Heart left ventricle (tissue), 16 donors: ENCODE data around the gene PHC3. TPM values are rescaled to one million over a fixed set of nuclear protein-coding genes. Genes with fewer than 3 reads are reported as not detected.

Experiments used
- ATAC-seq, 4 donors: fragments of 200-7000 bp; cut with Tn5 transposase; one replicate each; pipeline ENCODE4 v1.9.1; 2020 to 2022; ENCODE audit warnings: moderate library complexity in 4 of 4, mild to moderate bottlenecking in 3 of 4, moderate number of reproducible peaks in 1 of 4
- DNase-seq, 5 donors: peaks; one replicate each; pipeline ENCODE4 v3.0.0-alpha.2; 2020
- H3K27ac ChIP-seq, 12 donors: fragments of 200-600 bp; sonication (generic) in 4 of 12; one replicate each; pipeline versions ENCODE4 v1.5.0 to v1.8.0; 2016 to 2022; ENCODE audit warnings: mild to moderate bottlenecking in 2 of 12
- H3K27me3 ChIP-seq, 9 donors: fragments of 200-600 bp; sonication (generic) in 2 of 9; one replicate each; pipeline versions ENCODE4 v1.5.1 to v1.8.0; 2016 to 2022; ENCODE audit warnings: mild to moderate bottlenecking in 3 of 9
- H3K36me3 ChIP-seq, 9 donors: fragments of 200-600 bp; sonication (generic) in 2 of 9; one replicate each; pipeline versions ENCODE4 v1.5.0 to v1.8.0; 2018 to 2022; ENCODE audit warnings: mild to moderate bottlenecking in 2 of 9
- H3K4me1 ChIP-seq, 12 donors: fragments of 200-600 bp; sonication (generic) in 4 of 12; one replicate each; pipeline versions ENCODE4 v1.5.0 to v1.8.0; 2016 to 2022; ENCODE audit warnings: mild to moderate bottlenecking in 3 of 12
- H3K4me3 ChIP-seq, 12 donors: fragments of 200-600 bp; sonication (generic) in 4 of 12; one replicate each; pipeline versions ENCODE4 v1.5.0 to v1.8.0; 2017 to 2022; ENCODE audit warnings: mild to moderate bottlenecking in 9 of 12, moderate library complexity in 4 of 12
- H3K9me3 ChIP-seq, 12 donors: fragments of 200-600 bp; sonication (generic) in 4 of 12; one replicate each; pipeline versions ENCODE4 v1.5.0 to v1.8.0; 2016 to 2022; ENCODE audit warnings: mild to moderate bottlenecking in 1 of 12
- CTCF ChIP-seq, 12 donors: fragments of 200-600 bp; sonication (generic) in 4 of 12; IDR thresholded peaks; one replicate each; pipeline versions ENCODE4 v1.5.0 to v1.8.0; 2018 to 2022; ENCODE audit warnings: antibody characterized with exemption in 12 of 12, mild to moderate bottlenecking in 5 of 12
- POLR2A ChIP-seq, 2 donors: fragments of 450-650 bp; IDR thresholded peaks; one replicate each; pipeline ENCODE4 v1.6.1; 2017; ENCODE audit warnings: antibody characterized with exemption in 2 of 2, mild to moderate bottlenecking in 2 of 2, moderate library complexity in 2 of 2
- WGBS, 4 donors: extraction: QIAGEN DNeasy Blood & Tissue Kit in 2 of 4; methylation state at CpG; one replicate each; pipeline versions ENCODE4 v1.1.5 to v1.1.7; 2013 to 2018; 5-methylcytosine and 5-hydroxymethylcytosine counted together
- intact Hi-C, 10 donors: fragments of 100-400 bp; cut with DNase I; formaldehyde crosslinking; loops; one replicate each; pipeline versions ENCODE4 v1.11.1 to v1.14.2; 2022
- polyA plus RNA-seq, 2 donors: library from polyadenylated mRNA; stranded (reverse); fragments of 200-250 nt; gene quantifications; one replicate each; pipeline ENCODE4 v1.2.3, GENCODE V29; 2013
- total RNA-seq, 9 donors: library from RNA; depleted of rRNA in 2 of 9; stranded (reverse); fragments of >200 nt in 2 of 9; fragmentation: NEBNext Ultra II Directional in 3 of 9; extraction: Animal tissue kit (Norgen Biotek cat#: 25700) in 3 of 9; gene quantifications; one replicate each; pipeline versions ENCODE4 v1.1.0 to v1.2.4, GENCODE V29; 2016 to 2023
- donor health status: ischemic (EF 13 %, LVEDD 7.1; RV severe dilation, severe dysfunction).
- donor health status: healthy with polysubstance abuse.
- donor health status: DM: no; HTN: yes; CAD: no.
- donor health status: DM: no; HTN: no; CAD: no.
- donor health status: ischemic (EF 25% LVEDD 6.9; RV normal size, moderate dysfunction).
- donor health status: ischemic (EF 25% LVEDD 5.7; RV mildly dilated, moderate dysfunction).
- donor health status: healthy.
- donor health status: DM: yes; HTN: yes; CAD: no.
- donor health status: ischemic (EF 35%, LVEDD 5.7; RV mildly dilated, moderate dysfunction).
- donor health status: nonischemic (EF 11% LVEDD 7.7; RV severe dilation, severe dysfunction).
- donor health status: DM: yes; HTN: yes; CAD: no.
- donor health status: PGD.
- donor health status: ischemic (EF 29% LVEDD 5.4; RV normal size, mild dysfunction).
- donor health status: nonischemic (EF 23%, LVEDD 6.1; RV moderate dilation, normal function).

The PHC3 gene
- total and polyA plus RNA-seq, 11 donors = 5.7 to 83.8 (median 42.4) TPM

GRCh38 chr3:170047133-170047404, 134.5 kb downstream of the PHC3 start:
- H3K36me3 ChIP-seq = no peaks in the 10 kb centered on the region
- no peak for DNase-seq
- 95 to 99% (median 95%) methylated on average over 3 of the region's 3 CpGs for WGBS, 4 donors

GRCh38 chr3:170046269-170047132, 135.0 kb downstream of the PHC3 start:
- Histone ChIP-seq H3K4me1 (peaks cover 0 to 10% (median 1%) of the 10 kb centered on the region in 12 donors), H3K4me3 (no peak overlapping the region), H3K27me3 (peaks cover 0 to 4% (median 0%) of the 10 kb centered on the region in 9 donors), H3K27ac (no peak overlapping the region), H3K9me3 (no peaks in the 10 kb centered on the region), H3K36me3 (no peaks in the 10 kb centered on the region)
- DNase-seq (no peak), ATAC-seq (no peak)
- intact Hi-C loops = loop anchor here in 1 of 10 donors (10.0 kb wide), 1 partner anchor 182 kb away; the partner anchor contains the start of gene LRRC31
- TF ChIP-seq POLR2A (IDR thresholded peaks at IDR 0.05) (no peak), CTCF (IDR thresholded peaks at IDR 0.05) (no peak)
- WGBS, 4 donors = 81 to 88% (median 84%) methylated on average over 5 of the region's 5 CpGs

More at GRCh38 chr3:170047133-170047404, 134.5 kb downstream of the PHC3 start:
- Histone ChIP-seq H3K27me3 (no peaks in the 10 kb centered on the region), H3K4me1 (peaks cover 0 to 10% (median 1%) of the 10 kb centered on the region in 12 donors), H3K9me3 (no peaks in the 10 kb centered on the region), H3K27ac (no peak overlapping the region), H3K4me3 (no peak overlapping the region)
- intact Hi-C loops = loop anchor here in 1 of 10 donors (10.0 kb wide), 1 partner anchor 182 kb away; the partner anchor contains the start of gene LRRC31
- TF ChIP-seq CTCF (IDR thresholded peaks at IDR 0.05) = no peak
- TF ChIP-seq POLR2A (IDR thresholded peaks at IDR 0.05) = no peak
- no peak for ATAC-seq

- no peak for DNase-seq
- TF ChIP-seq POLR2A (IDR thresholded peaks at IDR 0.05) = no peak
- no peak for TF ChIP-seq CTCF (IDR thresholded peaks at IDR 0.05)
- peak in 1 of 4 donors; percentile 29 for ATAC-seq
- WGBS, 4 donors = 78 to 85% (median 81%) methylated on average over 8 of the region's 8 CpGs
- H3K36me3 ChIP-seq = no peaks in the 10 kb centered on the region
- H3K27me3 ChIP-seq = peaks cover 0 to 4% (median 0%) of the 10 kb centered on the region in 9 donors
- H3K4me3 ChIP-seq = peak overlapping the region in 1 of 12 donors; percentile 7
- intact Hi-C loops = loop anchor here in 1 of 10 donors (10.0 kb wide), 1 partner anchor 180 kb away; the partner anchor contains the start of gene LRRC31
- H3K4me1 ChIP-seq = peaks cover 0 to 10% (median 1%) of the 10 kb centered on the region in 12 donors
- H3K9me3 ChIP-seq = no peaks in the 10 kb centered on the region
- peak overlapping the region in 1 of 12 donors; percentile 92 for H3K27ac ChIP-seq
Measured at GRCh38 chr3:170044795-170045244, 136.7 kb downstream of the PHC3 start.

GRCh38 chr3:170044271-170044670, 137.3 kb downstream of the PHC3 start:
- Histone ChIP-seq H3K36me3 (no peaks in the 10 kb centered on the region), H3K4me3 (peak overlapping the region in 1 of 12 donors; percentile 7), H3K4me1 (peaks cover 0 to 10% (median 0%) of the 10 kb centered on the region in 12 donors), H3K27ac (peak overlapping the region in 1 of 12 donors; percentile 92), H3K27me3 (peaks cover 0 to 5% (median 0%) of the 10 kb centered on the region in 9 donors), H3K9me3 (no peaks in the 10 kb centered on the region)
- DNase-seq = no peak
- ATAC-seq = peak in 1 of 4 donors; percentile 30
- WGBS, 4 donors = 83 to 91% (median 90%) methylated on average over 8 of the region's 8 CpGs
- no peak for TF ChIP-seq CTCF (IDR thresholded peaks at IDR 0.05)
- TF ChIP-seq POLR2A (IDR thresholded peaks at IDR 0.05) = no peak
- intact Hi-C loops = loop anchor here in 1 of 10 donors (10.0 kb wide), 1 partner anchor 179 kb away; the partner anchor contains the start of gene LRRC31
